ENCODE data around the gene MAPKAPK5. TPM values are rescaled to one million over a fixed set of nuclear protein-coding genes. Genes with fewer than 3 reads are reported as not detected.

MAPKAPK5 gene
- total and polyA plus RNA-seq, 10 of the 15 experiments (the other 5 are each of a cell fraction or from before 2014, with no cell fraction given), result 12.6 to 54.3 (median 41.5) TPM

DNA sequence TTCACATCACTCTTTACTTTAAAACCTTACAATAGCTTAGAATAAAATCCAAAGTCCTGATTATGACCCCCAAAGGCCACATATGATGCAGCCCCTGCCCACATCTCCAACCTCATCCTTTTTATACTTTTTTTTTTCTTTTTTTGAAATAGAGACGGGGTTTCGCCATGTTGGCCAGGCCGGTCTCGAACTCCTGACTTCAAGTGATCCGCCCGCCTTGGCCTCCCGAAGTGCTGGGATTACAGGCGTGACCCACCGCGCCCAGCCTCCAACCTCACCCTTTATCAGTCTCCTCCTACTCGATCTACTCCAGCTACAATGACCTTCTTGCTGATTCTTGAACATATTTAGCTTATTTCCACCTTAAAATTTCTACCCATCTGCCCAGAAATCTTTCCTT is 1.2 kb upstream of the MAPKAPK5 start:
- H3K27me3 ChIP-seq (replicated peaks in 1 of 2; ENCODE audit: control insufficient read depth in 2 of 2, insufficient read depth in 2 of 2, low read length in 1 of 2), result no peaks in the 10 kb centered on the region
- H3K9me3 ChIP-seq (replicated peaks; ENCODE audit: control insufficient read depth, insufficient read depth, low read length), result no peaks in the 10 kb centered on the region
- H3K27ac ChIP-seq (ENCODE audit: control insufficient read depth, insufficient read depth), result peak overlapping the region; percentile 88; the same call in 1 of the 2 replicates
- H3K9ac ChIP-seq (ENCODE audit: control insufficient read depth, insufficient read depth, low read length), result peak overlapping the region; percentile 91
- intact Hi-C loops (cut with micrococcal nuclease; ENCODE audit: unreplicated experiment), result loop anchor here (10.0 kb wide), 1 partner anchor 544 kb away; the partner anchor contains the start of gene HECTD4
- H3K4me1 ChIP-seq (ENCODE audit: control insufficient read depth, insufficient read depth, low read length), result no peaks in the 10 kb centered on the region
- ChIA-PET POLR2A (interaction anchor here (0.6 kb wide), 1 partner anchor 573 kb away, joined by 4 read pairs; no protein-coding TSS in a partner anchor), RAD21 (ENCODE audit: unreplicated experiment) (interaction anchor here (0.9 to 1.6 kb wide), 2 partner anchors 28 to 173 kb away, joined by 3 to 5 read pairs; partner anchors contain the start of genes ERP29 and TMEM116), SMC1A (ENCODE audit: uncharacterized antibody, unreplicated experiment) (interaction anchor here (0.5 to 2.0 kb wide), 9 partner anchors 15 to 276 kb away, joined by 3 to 8 read pairs (median 4); partner anchors contain the start of genes ACAD10 and BRAP), CTCF (interaction anchor here (0.7 to 2.6 kb wide), 7 partner anchors 14 to 573 kb away, joined by 3 to 14 read pairs (median 6); no protein-coding TSS in a partner anchor)
- peak overlapping the region; percentile 97 for H3K4me3 ChIP-seq
- no peaks in the 10 kb centered on the region; a peak in 1 of 4 replicates for H3K36me3 ChIP-seq (ENCODE audit: control insufficient read depth in 2 of 2, insufficient read depth in 2 of 2, low read length in 1 of 2)
- ATAC-seq (no peak), FAIRE-seq (no peak), DNase-seq (ENCODE audit: low read depth, low spot score) (no peak)
- TF ChIP-seq CHD1 (IDR thresholded peaks at IDR 0.05; ENCODE audit: low read depth, low read length) (no peak), BHLHE40 (IDR thresholded peaks at IDR 0.05; ENCODE audit: borderline replicate concordance in 1 of 2, low read depth in 2 of 2, low read length in 1 of 2) (no peak), CBFB (IDR thresholded peaks at IDR 0.05; ENCODE audit: low read depth) (no peak)
- TF ChIP-seq, protein P1, sequence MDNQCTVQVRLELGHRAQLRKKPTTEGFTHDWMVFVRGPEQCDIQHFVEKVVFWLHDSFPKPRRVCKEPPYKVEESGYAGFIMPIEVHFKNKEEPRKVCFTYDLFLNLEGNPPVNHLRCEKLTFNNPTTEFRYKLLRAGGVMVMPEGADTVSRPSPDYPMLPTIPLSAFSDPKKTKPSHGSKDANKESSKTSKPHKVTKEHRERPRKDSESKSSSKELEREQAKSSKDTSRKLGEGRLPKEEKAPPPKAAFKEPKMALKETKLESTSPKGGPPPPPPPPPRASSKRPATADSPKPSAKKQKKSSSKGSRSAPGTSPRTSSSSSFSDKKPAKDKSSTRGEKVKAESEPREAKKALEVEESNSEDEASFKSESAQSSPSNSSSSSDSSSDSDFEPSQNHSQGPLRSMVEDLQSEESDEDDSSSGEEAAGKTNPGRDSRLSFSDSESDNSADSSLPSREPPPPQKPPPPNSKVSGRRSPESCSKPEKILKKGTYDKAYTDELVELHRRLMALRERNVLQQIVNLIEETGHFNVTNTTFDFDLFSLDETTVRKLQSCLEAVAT (IDR thresholded peaks at IDR 0.05), result 0 out of 2 replicates have a peak, but pooled peaks have one; percentile 28
- H2AFZ ChIP-seq (ENCODE audit: control insufficient read depth, low read depth, low read length), result no peak overlapping the region
- H4K20me1 ChIP-seq (ENCODE audit: control insufficient read depth, insufficient read depth), result no peaks in the 10 kb centered on the region
- WGBS (ENCODE audit: insufficient coverage, insufficient replicate concordance, low lambda C conversion rate, missing lambda C conversion rate), result 88% methylated on average over 11 of the region's 11 CpGs
- in situ Hi-C loops (cut with MboI), result no loop called here
- BruUV-seq (replicated peaks), result no TSS peak
- H3K4me2 ChIP-seq (ENCODE audit: control insufficient read depth, insufficient read depth), result peak overlapping the region; percentile 14
- peaks cover 57% of the 10 kb centered on the region for H3K79me2 ChIP-seq (ENCODE audit: control insufficient read depth, insufficient read depth, low read length)
